Neural crest cell (in vitro differentiated cells): Measurements from ENCODE around the gene PIN1. TPM values are rescaled to one million over a fixed set of nuclear protein-coding genes. Genes with fewer than 3 reads are reported as not detected.
"Not testable (repeated sequence)": the region's sequence is repeated elsewhere in the genome, so short reads cannot be mapped to it uniquely, and the experiment has no call there.

Experiments used
- DNase-seq: peaks from one replicate; pipeline ENCODE4 v3.0.0; 2021; ENCODE audit warnings: low read depth, mixed read lengths, low spot score
- H3K27ac Mint-ChIP-seq: one replicate; pipeline ENCODE4 v1.8.0; 2021; ENCODE audit warnings: mild to moderate bottlenecking, mixed read lengths; ENCODE audit not compliant: unreplicated experiment
- H3K27me3 Mint-ChIP-seq: 2 replicates; pipeline ENCODE4 v1.8.0; 2021; ENCODE audit warnings: low read depth, mild to moderate bottlenecking, mixed read lengths
- H3K36me3 Mint-ChIP-seq: 2 replicates; pipeline ENCODE4 v1.8.0; 2021; ENCODE audit warnings: low read depth, mild to moderate bottlenecking, mixed read lengths
- H3K4me1 Mint-ChIP-seq: 2 replicates; pipeline ENCODE4 v1.8.0; 2021; ENCODE audit warnings: mixed read lengths
- H3K4me3 Mint-ChIP-seq: one replicate; pipeline ENCODE4 v1.8.0; 2021; ENCODE audit warnings: mild to moderate bottlenecking, mixed read lengths
- H3K9me3 Mint-ChIP-seq: 2 replicates; pipeline ENCODE4 v1.8.0; 2021; ENCODE audit warnings: mixed read lengths
- total RNA-seq: library from RNA; stranded (reverse); gene quantifications from 2 replicates; pipeline ENCODE4 v1.2.1, GENCODE V29; 2021
- TF ChIP-seq, protein P1 (sequence below): fragments of 200-600 bp; sonication (generic); conservative IDR thresholded peaks from 2 replicates; pipeline ENCODE4 v1.5.0; 2021; ENCODE audit warnings: antibody characterized with exemption, mild to moderate bottlenecking

Gene PIN1
- total RNA-seq, 1 donor from 2014 or later: 117 TPM

- H3K27me3 Mint-ChIP-seq: no peaks in the 10 kb centered on the region
- no peak overlapping the region for H3K4me3 Mint-ChIP-seq
- no peaks in the 10 kb centered on the region for H3K4me1 Mint-ChIP-seq
Measured at GRCh38 chr19:9808855-9809824, 26.0 kb upstream of the PIN1 start.

GRCh38 chr19:9811139-9811538, 24.0 kb upstream of the PIN1 start:
- H3K27ac Mint-ChIP-seq: no peak overlapping the region
- H3K4me1 Mint-ChIP-seq: no peaks in the 10 kb centered on the region
- TF ChIP-seq, protein P1, sequence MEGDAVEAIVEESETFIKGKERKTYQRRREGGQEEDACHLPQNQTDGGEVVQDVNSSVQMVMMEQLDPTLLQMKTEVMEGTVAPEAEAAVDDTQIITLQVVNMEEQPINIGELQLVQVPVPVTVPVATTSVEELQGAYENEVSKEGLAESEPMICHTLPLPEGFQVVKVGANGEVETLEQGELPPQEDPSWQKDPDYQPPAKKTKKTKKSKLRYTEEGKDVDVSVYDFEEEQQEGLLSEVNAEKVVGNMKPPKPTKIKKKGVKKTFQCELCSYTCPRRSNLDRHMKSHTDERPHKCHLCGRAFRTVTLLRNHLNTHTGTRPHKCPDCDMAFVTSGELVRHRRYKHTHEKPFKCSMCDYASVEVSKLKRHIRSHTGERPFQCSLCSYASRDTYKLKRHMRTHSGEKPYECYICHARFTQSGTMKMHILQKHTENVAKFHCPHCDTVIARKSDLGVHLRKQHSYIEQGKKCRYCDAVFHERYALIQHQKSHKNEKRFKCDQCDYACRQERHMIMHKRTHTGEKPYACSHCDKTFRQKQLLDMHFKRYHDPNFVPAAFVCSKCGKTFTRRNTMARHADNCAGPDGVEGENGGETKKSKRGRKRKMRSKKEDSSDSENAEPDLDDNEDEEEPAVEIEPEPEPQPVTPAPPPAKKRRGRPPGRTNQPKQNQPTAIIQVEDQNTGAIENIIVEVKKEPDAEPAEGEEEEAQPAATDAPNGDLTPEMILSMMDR: no peak
- H3K36me3 Mint-ChIP-seq: peaks cover 16% of the 10 kb centered on the region
- DNase-seq: no peak
- no peak overlapping the region for H3K4me3 Mint-ChIP-seq
- H3K9me3 Mint-ChIP-seq: no peaks in the 10 kb centered on the region
- no peaks in the 10 kb centered on the region for H3K27me3 Mint-ChIP-seq

More at GRCh38 chr19:9808855-9809824, 26.0 kb upstream of the PIN1 start:
- no peak for DNase-seq
- TF ChIP-seq, protein P1: no peak
- Mint-ChIP-seq H3K27ac (no peak overlapping the region), H3K36me3 (peaks cover 7% of the 10 kb centered on the region), H3K9me3 (no peaks in the 10 kb centered on the region)

GRCh38 chr19:9818175-9818733, 16.9 kb upstream of the PIN1 start:
- Mint-ChIP-seq H3K4me3 (peak overlapping the region; percentile 96), H3K36me3 (peaks cover 22% of the 10 kb centered on the region), H3K27ac (peak overlapping the region; percentile 89), H3K27me3 (no peaks in the 10 kb centered on the region), H3K9me3 (peaks cover 5% of the 10 kb centered on the region), H3K4me1 (peaks cover 30% of the 10 kb centered on the region)
- TF ChIP-seq, protein P1: no peak
- no peak for DNase-seq

GRCh38 chr19:9818734-9819595, 16.2 kb upstream of the PIN1 start, which contains the start of gene FBXL12:
FBXL12 (minus strand) TSS chr19:9819079; CDS start chr19:9818813, 266 bp downstream.
- TF ChIP-seq, protein P1: no peak
- H3K27ac Mint-ChIP-seq: peak within 1 kb of the TSS; percentile 89
- peaks cover 5% of the 10 kb centered on the region for H3K9me3 Mint-ChIP-seq
- DNase-seq: peak; percentile 100
- peak within 1 kb of the TSS; percentile 96 for H3K4me3 Mint-ChIP-seq
- peaks cover 30% of the 10 kb centered on the region for H3K4me1 Mint-ChIP-seq
- H3K27me3 Mint-ChIP-seq: no peaks in the 10 kb centered on the region
- H3K36me3 Mint-ChIP-seq: peaks cover 20% of the 10 kb centered on the region

- TF ChIP-seq, protein P1: no peak
- Mint-ChIP-seq H3K36me3 (peaks cover 19% of the 10 kb centered on the region), H3K4me1 (peaks cover 30% of the 10 kb centered on the region), H3K27ac (peak overlapping the region; percentile 68), H3K9me3 (peaks cover 5% of the 10 kb centered on the region), H3K27me3 (no peaks in the 10 kb centered on the region), H3K4me3 (peak overlapping the region; percentile 96)
- no peak for DNase-seq
Measured at GRCh38 chr19:9819596-9819909, 15.6 kb upstream of the PIN1 start.

DNA sequence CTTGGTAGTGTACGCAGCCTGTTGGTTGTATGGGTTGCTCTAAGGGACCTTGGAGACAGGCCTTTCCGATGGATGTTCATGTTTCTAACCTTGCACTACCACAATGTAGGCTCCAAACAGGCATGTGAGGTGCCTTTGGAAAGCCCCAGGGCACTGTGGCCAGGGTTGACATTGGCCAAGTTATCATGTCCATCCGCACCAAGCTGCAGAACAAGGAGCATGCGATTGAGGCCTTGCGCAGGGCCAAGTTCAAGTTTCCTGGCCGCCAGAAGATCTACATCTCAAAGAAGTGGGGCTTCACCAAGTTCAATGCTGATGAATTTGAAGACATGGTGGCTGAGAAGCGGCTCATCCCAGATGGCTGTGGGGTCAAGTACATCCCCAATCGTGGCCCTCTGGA, 15.1 kb upstream of the PIN1 start:
- Mint-ChIP-seq H3K4me3 (peak overlapping the region; percentile 96), H3K36me3 (peaks cover 15% of the 10 kb centered on the region), H3K4me1 (peaks cover 30% of the 10 kb centered on the region)
- not testable (repeated sequence) for H3K27me3 Mint-ChIP-seq, H3K27ac Mint-ChIP-seq, H3K9me3 Mint-ChIP-seq, DNase-seq
